B cell (primary cell): Measurements from ENCODE around the gene IKBKE. TPM values are rescaled to one million over a fixed set of nuclear protein-coding genes. Genes with fewer than 3 reads are reported as not detected.

Experiments
- ATAC-seq: fragments of 200-7000 bp; cut with Tn5 transposase; one replicate; pipeline ENCODE4 v1.10.0; 2021; ENCODE audit warnings: low read depth, mild to moderate bottlenecking, moderate number of reproducible peaks, moderate library complexity
- CTCF ChIA-PET: fragments of 350-600 bp; sonication (Branson Sonifier 250); formaldehyde crosslinking; loops from one replicate; lab custom pipeline; 2021; ENCODE audit warnings: antibody characterized with exemption, inconsistent platforms; lab: Charles Lee
- POLR2A ChIA-PET: fragments of 350-600 bp; sonication (Branson Sonifier 250); formaldehyde crosslinking; loops from one replicate; lab custom pipeline; 2021; ENCODE audit warnings: antibody characterized with exemption; lab: Charles Lee
- DNase-seq: peaks from one replicate; pipeline ENCODE4 v3.0.0; 2013
- H2AFZ ChIP-seq: 2 replicates; pipeline ENCODE4 v1.6.1; 2012; ENCODE audit warnings: mild to moderate bottlenecking, low read depth, low read length; ENCODE audit not compliant: insufficient read depth, poor library complexity, severe bottlenecking
- H3K27ac ChIP-seq, 2 donors: 1 replicate in 1 of 2; 2 replicates in 1 of 2; pipeline ENCODE4 v1.5.1; 2012 to 2013; ENCODE audit warnings: low read length in 2 of 2, mild to moderate bottlenecking in 2 of 2, moderate library complexity in 1 of 2
- H3K27me3 ChIP-seq, 4 experiments: fragments of 200-600 bp in 1 of 4; sonication (generic) in 1 of 4; replicated peaks in 1 of 4; 1 replicate in 2 of 4; 2 replicates in 2 of 4; pipeline versions ENCODE4 v1.6.1 to v1.7.0; 2013 to 2016; ENCODE audit warnings: low read length in 3 of 4, mild to moderate bottlenecking in 2 of 4, mixed read lengths in 1 of 4, moderate library complexity in 1 of 4; ENCODE audit not compliant: insufficient read depth in 4 of 4, control insufficient read depth in 3 of 4; ENCODE audit errors: control extremely low read depth in 1 of 4
- H3K36me3 ChIP-seq, 2 experiments: replicated peaks in 1 of 2; 1 replicate in 1 of 2; 2 replicates in 1 of 2; pipeline versions ENCODE4 v1.6.1 to v1.7.1; 2013; ENCODE audit warnings: low read length in 1 of 2; ENCODE audit not compliant: insufficient read depth in 2 of 2, control insufficient read depth in 1 of 2; ENCODE audit errors: control extremely low read depth in 1 of 2, extremely low read depth in 1 of 2
- H3K4me1 ChIP-seq, 2 donors: fragments of 200-600 bp in 1 of 2; sonication (generic) in 1 of 2; 1 replicate in 1 of 2; 2 replicates in 1 of 2; pipeline versions ENCODE4 v1.5.1 to v1.6.1; 2013 to 2017; ENCODE audit warnings: low read length in 2 of 2; ENCODE audit not compliant: control insufficient read depth in 2 of 2, insufficient read depth in 2 of 2
- H3K4me2 ChIP-seq: replicated peaks from 2 replicates; pipeline ENCODE3; 2012; ENCODE audit warnings: mild to moderate bottlenecking, low read depth, low read length; ENCODE audit not compliant: poor library complexity, severe bottlenecking
- H3K4me3 ChIP-seq, 5 experiments: fragments of 200-600 bp in 1 of 5; sonication (generic) in 1 of 5; 1 replicate in 3 of 5; 2 replicates in 2 of 5; pipeline versions ENCODE4 v1.5.1 to v1.7.0; 2011 to 2016; ENCODE audit warnings: low read length in 4 of 5, mild to moderate bottlenecking in 4 of 5, low read depth in 2 of 5, control low read depth in 1 of 5, moderate library complexity in 1 of 5; ENCODE audit not compliant: insufficient read depth in 1 of 5; ENCODE audit errors: control extremely low read depth in 1 of 5, extremely low read depth in 1 of 5
- H3K79me2 ChIP-seq: fragments of 200-600 bp; sonication (generic); one replicate; pipeline ENCODE4 v1.6.0; 2016; ENCODE audit warnings: low read length; ENCODE audit not compliant: control insufficient read depth, insufficient read depth
- H3K9ac ChIP-seq: fragments of 200-600 bp; sonication (generic); 2 replicates; pipeline ENCODE4 v1.6.1; 2017; ENCODE audit warnings: mild to moderate bottlenecking, low read length, moderate library complexity
- H3K9me3 ChIP-seq, 3 donors: one replicate each; pipeline versions ENCODE4 v1.6.1 to v1.7.1; 2013; ENCODE audit warnings: low read length in 2 of 3; ENCODE audit not compliant: control insufficient read depth in 2 of 3, insufficient read depth in 1 of 3; ENCODE audit errors: control extremely low read depth in 1 of 3
- H4K20me1 ChIP-seq: 2 replicates; pipeline ENCODE4 v1.6.0; 2012; ENCODE audit warnings: mild to moderate bottlenecking, low read length; ENCODE audit not compliant: insufficient read depth, control insufficient read depth, poor library complexity, severe bottlenecking
- H3K27ac Mint-ChIP-seq: one replicate; pipeline ENCODE4 v1.8.0; 2021; ENCODE audit warnings: mixed read lengths
- H3K27me3 Mint-ChIP-seq: one replicate; pipeline ENCODE4 v1.8.0; 2021; ENCODE audit warnings: mixed read lengths
- H3K4me1 Mint-ChIP-seq: one replicate; pipeline ENCODE4 v1.8.0; 2021; ENCODE audit warnings: mixed read lengths
- H3K4me3 Mint-ChIP-seq: one replicate; pipeline ENCODE4 v1.8.0; 2021; ENCODE audit warnings: mixed read lengths
- H3K9me3 Mint-ChIP-seq: one replicate; pipeline ENCODE4 v1.8.0; 2022; ENCODE audit warnings: mixed read lengths; ENCODE audit not compliant: insufficient read depth
- EZH2 ChIP-seq: IDR thresholded peaks from 2 replicates; pipeline ENCODE4 v1.6.1; 2012; ENCODE audit warnings: borderline replicate concordance, low read depth, mild to moderate bottlenecking, moderate library complexity, low read length; ENCODE audit not compliant: insufficient read depth, poor library complexity, severe bottlenecking
- WGBS: methylation state at CpG from one replicate; pipeline ENCODE4 v1.1.5; 2013; ENCODE audit warnings: missing lambda C conversion rate; ENCODE audit not compliant: insufficient coverage; 5-methylcytosine and 5-hydroxymethylcytosine counted together
- intact Hi-C: fragments of 100-400 bp; cut with micrococcal nuclease; formaldehyde crosslinking; loops from one replicate; pipeline ENCODE4 v1.10.0; 2022
- polyA plus RNA-seq: library from polyadenylated mRNA; depleted of rRNA; stranded (reverse); fragments of >200 nt; gene quantifications from 2 replicates; pipeline ENCODE4 v1.2.3, GENCODE V29; 2012
- total RNA-seq, 2 donors: library from RNA; stranded (reverse); fragments of 120-200 nt in 1 of 2; gene quantifications; 1 replicate in 1 of 2; 2 replicates in 1 of 2; pipeline versions ENCODE4 v1.2.3 to v1.2.4, GENCODE V29; 2013 to 2022
- TF ChIP-seq, protein P1 (sequence below): fragments of 200-600 bp; IDR thresholded peaks from one replicate; pipeline ENCODE4 v1.8.0; 2022; ENCODE audit warnings: antibody characterized with exemption, mild to moderate bottlenecking

Gene IKBKE
- total and polyA plus RNA-seq, 2 donors (not counting 1 experiment from before 2014, with no cell fraction given) = 40.8 to 55.4 TPM

GRCh38 chr1:206503591-206504362, 33.5 kb downstream of the IKBKE start:
- Histone ChIP-seq H3K27me3 (peaks cover 0 to 19% (median 8%) of the 10 kb centered on the region in 4 experiments), H3K79me2 (no peaks in the 10 kb centered on the region), H3K4me2 (no peak overlapping the region), H3K4me1 (peaks cover 19 to 21% of the 10 kb centered on the region in 2 donors), H3K36me3 (peaks cover 0 to 3% of the 10 kb centered on the region in 2 experiments), H3K9ac (no peak overlapping the region), H3K4me3 (no peak overlapping the region), H2AFZ (no peak overlapping the region), H4K20me1 (no peaks in the 10 kb centered on the region), H3K9me3 (peaks cover 0 to 3% (median 0%) of the 10 kb centered on the region in 3 donors), H3K27ac (no peak overlapping the region)
- Mint-ChIP-seq H3K4me1 (peaks cover 28% of the 10 kb centered on the region), H3K4me3 (no peak overlapping the region), H3K9me3 (no peaks in the 10 kb centered on the region), H3K27me3 (peaks cover 9% of the 10 kb centered on the region), H3K27ac (no peak overlapping the region)
- WGBS = 59% methylated on average over 4 of the region's 8 CpGs
- intact Hi-C loops = no loop called here
- DNase-seq = no peak
- ATAC-seq = no peak
- TF ChIP-seq EZH2 = no peak
- TF ChIP-seq, protein P1, sequence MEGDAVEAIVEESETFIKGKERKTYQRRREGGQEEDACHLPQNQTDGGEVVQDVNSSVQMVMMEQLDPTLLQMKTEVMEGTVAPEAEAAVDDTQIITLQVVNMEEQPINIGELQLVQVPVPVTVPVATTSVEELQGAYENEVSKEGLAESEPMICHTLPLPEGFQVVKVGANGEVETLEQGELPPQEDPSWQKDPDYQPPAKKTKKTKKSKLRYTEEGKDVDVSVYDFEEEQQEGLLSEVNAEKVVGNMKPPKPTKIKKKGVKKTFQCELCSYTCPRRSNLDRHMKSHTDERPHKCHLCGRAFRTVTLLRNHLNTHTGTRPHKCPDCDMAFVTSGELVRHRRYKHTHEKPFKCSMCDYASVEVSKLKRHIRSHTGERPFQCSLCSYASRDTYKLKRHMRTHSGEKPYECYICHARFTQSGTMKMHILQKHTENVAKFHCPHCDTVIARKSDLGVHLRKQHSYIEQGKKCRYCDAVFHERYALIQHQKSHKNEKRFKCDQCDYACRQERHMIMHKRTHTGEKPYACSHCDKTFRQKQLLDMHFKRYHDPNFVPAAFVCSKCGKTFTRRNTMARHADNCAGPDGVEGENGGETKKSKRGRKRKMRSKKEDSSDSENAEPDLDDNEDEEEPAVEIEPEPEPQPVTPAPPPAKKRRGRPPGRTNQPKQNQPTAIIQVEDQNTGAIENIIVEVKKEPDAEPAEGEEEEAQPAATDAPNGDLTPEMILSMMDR = no peak
- ChIA-PET POLR2A (no interaction called here), CTCF (interaction anchor here (0.5 to 3.4 kb wide), 5 partner anchors 9 to 370 kb away, joined by 3 to 10 read pairs (median 4); no protein-coding TSS in a partner anchor)

DNA sequence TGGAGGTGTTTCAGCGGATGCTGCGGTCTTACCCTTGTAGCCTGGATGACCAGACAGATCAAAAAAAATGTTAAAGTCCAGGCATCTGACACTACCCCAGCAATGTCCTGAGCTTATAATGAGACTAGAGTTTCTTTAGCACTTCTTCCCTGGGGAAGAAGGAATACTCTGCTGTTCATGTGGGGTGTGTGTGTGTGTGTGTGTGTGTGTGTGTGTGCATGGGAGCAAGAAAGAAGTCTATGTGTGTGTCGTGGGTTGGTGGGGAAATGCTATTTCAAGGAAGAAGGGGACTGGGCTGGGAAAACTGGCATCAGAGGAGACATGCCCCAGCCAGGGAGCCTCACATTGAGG, 34.1 kb downstream of the IKBKE start:
- WGBS = 37% methylated on average over 3 of the region's 3 CpGs
- Mint-ChIP-seq H3K4me1 (peaks cover 28% of the 10 kb centered on the region), H3K4me3 (peak overlapping the region; percentile 19), H3K27ac (peak overlapping the region; percentile 53), H3K27me3 (peaks cover 15% of the 10 kb centered on the region), H3K9me3 (no peaks in the 10 kb centered on the region)
- Histone ChIP-seq H3K36me3 (no peaks in the 10 kb centered on the region), H3K27ac (no peak overlapping the region), H2AFZ (no peak overlapping the region), H3K9ac (no peak overlapping the region), H3K4me1 (peaks cover 19 to 21% of the 10 kb centered on the region in 2 donors), H3K4me2 (no peak overlapping the region), H4K20me1 (no peaks in the 10 kb centered on the region), H3K27me3 (peaks cover 0 to 25% (median 13%) of the 10 kb centered on the region in 4 experiments), H3K9me3 (peaks cover 0 to 3% (median 0%) of the 10 kb centered on the region in 3 donors), H3K79me2 (no peaks in the 10 kb centered on the region), H3K4me3 (no peak overlapping the region)
- intact Hi-C loops = no loop called here
- ATAC-seq = no peak
- ChIA-PET CTCF (interaction anchor here (0.5 to 3.4 kb wide), 4 partner anchors 9 to 371 kb away, joined by 3 to 19 read pairs (median 7); no protein-coding TSS in a partner anchor), POLR2A (no interaction called here)
- TF ChIP-seq, protein P1 = no peak
- TF ChIP-seq EZH2 = no peak
- no peak for DNase-seq
